Measurements from ENCODE around the gene KIAA1217. TPM values are rescaled to one million over a fixed set of nuclear protein-coding genes. Genes with fewer than 3 reads are reported as not detected.

KIAA1217 gene
- polyA plus RNA-seq, 1 donor from 2014 or later: 0.22 TPM

- Histone ChIP-seq H3K36me3 (ENCODE audit: insufficient read depth, low read length) (no peaks in the 10 kb centered on the region), H3K4me2 (ENCODE audit: low read length) (no peak overlapping the region), H3K9me3 (ENCODE audit: low read length) (no peaks in the 10 kb centered on the region), H3K27me3 (ENCODE audit: insufficient read depth, low read depth, low read length) (no peaks in the 10 kb centered on the region), H3K4me3 (ENCODE audit: low read length) (no peak overlapping the region), H3K79me2 (replicated peaks; ENCODE audit: insufficient read depth, low read length) (no peaks in the 10 kb centered on the region), H3K9me2 (ENCODE audit: insufficient read depth, low read length) (no peaks in the 10 kb centered on the region), H3K27ac (ENCODE audit: low read length) (no peak overlapping the region), H3K9ac (ENCODE audit: low read length) (no peak overlapping the region), H2AFZ (ENCODE audit: low read depth, low read length) (no peak overlapping the region), H4K20me1 (ENCODE audit: insufficient read depth) (no peaks in the 10 kb centered on the region), H3F3A (ENCODE audit: insufficient read depth, low read length, poor library complexity, severe bottlenecking) (no peaks in the 10 kb centered on the region)
- TF ChIP-seq MXI1 (conservative IDR thresholded peaks at IDR 0.05; ENCODE audit: poor library complexity, severe bottlenecking) (no peak), RAD21 (conservative IDR thresholded peaks at IDR 0.05) (no peak), REST (IDR thresholded peaks at IDR 0.05; ENCODE audit: borderline replicate concordance) (no peak), CTCF (IDR thresholded peaks at IDR 0.05; ENCODE audit: poor library complexity, severe bottlenecking) (no peak), EP300 (conservative IDR thresholded peaks at IDR 0.05; ENCODE audit: poor library complexity, severe bottlenecking) (no peak), SMC3 (conservative IDR thresholded peaks at IDR 0.05; ENCODE audit: poor library complexity) (no peak), EZH2 (IDR thresholded peaks at IDR 0.05; ENCODE audit: borderline replicate concordance, insufficient read depth, low read length, poor library complexity, severe bottlenecking) (no peak), POLR2AphosphoS5 (IDR thresholded peaks at IDR 0.05) (no peak), TAF1 (IDR thresholded peaks at IDR 0.05; ENCODE audit: low read depth) (no peak)
Measured at GRCh38 chr10:24513155-24513554, 304.2 kb downstream of the KIAA1217 start.

- no peaks in the 10 kb centered on the region for H3K36me3 ChIP-seq (ENCODE audit: insufficient read depth, low read length)
- H3K4me2 ChIP-seq (ENCODE audit: low read length): no peak overlapping the region
- H3F3A ChIP-seq (ENCODE audit: insufficient read depth, low read length, poor library complexity, severe bottlenecking): no peaks in the 10 kb centered on the region
- no peaks in the 10 kb centered on the region for H3K27me3 ChIP-seq (ENCODE audit: insufficient read depth, low read depth, low read length)
- H3K9me3 ChIP-seq (ENCODE audit: low read length): no peaks in the 10 kb centered on the region
- H3K4me3 ChIP-seq (ENCODE audit: low read length): no peak overlapping the region
- no peak overlapping the region for H3K27ac ChIP-seq (ENCODE audit: low read length)
- H3K9me2 ChIP-seq (ENCODE audit: insufficient read depth, low read length): no peaks in the 10 kb centered on the region
- TF ChIP-seq REST (IDR thresholded peaks at IDR 0.05; ENCODE audit: borderline replicate concordance) (no peak), TAF1 (IDR thresholded peaks at IDR 0.05; ENCODE audit: low read depth) (no peak)
- no peak overlapping the region for H3K9ac ChIP-seq (ENCODE audit: low read length)
- H3K79me2 ChIP-seq (replicated peaks; ENCODE audit: insufficient read depth, low read length): no peaks in the 10 kb centered on the region
- H4K20me1 ChIP-seq (ENCODE audit: insufficient read depth): no peaks in the 10 kb centered on the region
- no peak overlapping the region for H2AFZ ChIP-seq (ENCODE audit: low read depth, low read length)
Measured at GRCh38 chr10:24515481-24515880, 306.5 kb downstream of the KIAA1217 start.
